ENCODE measurements around the gene GXYLT2. TPM values are rescaled to one million over a fixed set of nuclear protein-coding genes. Genes with fewer than 3 reads are reported as not detected.

Gene GXYLT2
- total and polyA plus RNA-seq, 2 of the 13 experiments (the other 11 are each of a cell fraction or from before 2014, with no cell fraction given): 4.3 to 6.9 TPM

DNA sequence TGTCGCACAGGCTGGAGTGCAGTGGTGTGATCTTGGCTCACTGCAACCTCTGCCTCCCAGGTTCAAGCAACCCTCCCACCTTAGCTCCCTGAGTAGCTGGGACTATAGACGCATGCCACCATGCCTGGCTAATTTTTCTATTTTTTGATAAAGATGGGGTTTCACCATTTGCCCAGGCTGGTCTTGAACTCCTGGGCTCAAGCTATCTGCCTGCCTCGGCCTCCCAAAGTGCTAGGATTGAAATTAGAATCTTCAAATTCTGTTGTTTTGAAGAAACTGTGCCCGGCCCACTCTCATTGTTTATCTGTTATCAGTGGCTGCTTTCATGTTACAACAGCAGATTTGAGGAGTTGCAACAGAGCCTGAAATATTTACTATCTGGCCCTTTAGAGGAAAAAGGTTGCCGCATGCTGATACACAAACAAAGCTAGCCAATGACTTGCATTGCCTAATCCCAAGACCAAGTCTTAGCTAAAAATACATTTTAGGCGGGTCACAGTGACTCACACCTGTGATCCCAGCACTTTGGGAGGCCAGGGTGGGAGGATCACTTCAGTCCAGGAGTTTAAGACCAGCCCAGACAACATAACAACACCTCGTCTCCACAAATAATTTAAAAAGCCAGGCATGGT, 65.6 kb downstream of the GXYLT2 start (continued):
- TF ChIP-seq, protein P1, sequence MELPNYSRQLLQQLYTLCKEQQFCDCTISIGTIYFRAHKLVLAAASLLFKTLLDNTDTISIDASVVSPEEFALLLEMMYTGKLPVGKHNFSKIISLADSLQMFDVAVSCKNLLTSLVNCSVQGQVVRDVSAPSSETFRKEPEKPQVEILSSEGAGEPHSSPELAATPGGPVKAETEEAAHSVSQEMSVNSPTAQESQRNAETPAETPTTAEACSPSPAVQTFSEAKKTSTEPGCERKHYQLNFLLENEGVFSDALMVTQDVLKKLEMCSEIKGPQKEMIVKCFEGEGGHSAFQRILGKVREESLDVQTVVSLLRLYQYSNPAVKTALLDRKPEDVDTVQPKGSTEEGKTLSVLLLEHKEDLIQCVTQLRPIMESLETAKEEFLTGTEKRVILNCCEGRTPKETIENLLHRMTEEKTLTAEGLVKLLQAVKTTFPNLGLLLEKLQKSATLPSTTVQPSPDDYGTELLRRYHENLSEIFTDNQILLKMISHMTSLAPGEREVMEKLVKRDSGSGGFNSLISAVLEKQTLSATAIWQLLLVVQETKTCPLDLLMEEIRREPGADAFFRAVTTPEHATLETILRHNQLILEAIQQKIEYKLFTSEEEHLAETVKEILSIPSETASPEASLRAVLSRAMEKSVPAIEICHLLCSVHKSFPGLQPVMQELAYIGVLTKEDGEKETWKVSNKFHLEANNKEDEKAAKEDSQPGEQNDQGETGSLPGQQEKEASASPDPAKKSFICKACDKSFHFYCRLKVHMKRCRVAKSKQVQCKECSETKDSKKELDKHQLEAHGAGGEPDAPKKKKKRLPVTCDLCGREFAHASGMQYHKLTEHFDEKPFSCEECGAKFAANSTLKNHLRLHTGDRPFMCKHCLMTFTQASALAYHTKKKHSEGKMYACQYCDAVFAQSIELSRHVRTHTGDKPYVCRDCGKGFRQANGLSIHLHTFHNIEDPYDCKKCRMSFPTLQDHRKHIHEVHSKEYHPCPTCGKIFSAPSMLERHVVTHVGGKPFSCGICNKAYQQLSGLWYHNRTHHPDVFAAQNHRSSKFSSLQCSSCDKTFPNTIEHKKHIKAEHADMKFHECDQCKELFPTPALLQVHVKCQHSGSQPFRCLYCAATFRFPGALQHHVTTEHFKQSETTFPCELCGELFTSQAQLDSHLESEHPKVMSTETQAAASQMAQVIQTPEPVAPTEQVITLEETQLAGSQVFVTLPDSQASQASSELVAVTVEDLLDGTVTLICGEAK (IDR thresholded peaks at IDR 0.05): no peak
- TF ChIP-seq, protein P1 (CRISPR knock-in tag; IDR thresholded peaks at IDR 0.05): peak; percentile 34; the same call in 1 of the 2 replicates
- TF ChIP-seq, protein P2, sequence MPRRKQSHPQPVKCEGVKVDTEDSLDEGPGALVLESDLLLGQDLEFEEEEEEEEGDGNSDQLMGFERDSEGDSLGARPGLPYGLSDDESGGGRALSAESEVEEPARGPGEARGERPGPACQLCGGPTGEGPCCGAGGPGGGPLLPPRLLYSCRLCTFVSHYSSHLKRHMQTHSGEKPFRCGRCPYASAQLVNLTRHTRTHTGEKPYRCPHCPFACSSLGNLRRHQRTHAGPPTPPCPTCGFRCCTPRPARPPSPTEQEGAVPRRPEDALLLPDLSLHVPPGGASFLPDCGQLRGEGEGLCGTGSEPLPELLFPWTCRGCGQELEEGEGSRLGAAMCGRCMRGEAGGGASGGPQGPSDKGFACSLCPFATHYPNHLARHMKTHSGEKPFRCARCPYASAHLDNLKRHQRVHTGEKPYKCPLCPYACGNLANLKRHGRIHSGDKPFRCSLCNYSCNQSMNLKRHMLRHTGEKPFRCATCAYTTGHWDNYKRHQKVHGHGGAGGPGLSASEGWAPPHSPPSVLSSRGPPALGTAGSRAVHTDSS (CRISPR knock-in tag; conservative IDR thresholded peaks at IDR 0.05): no peak
- TF ChIP-seq JUND (CRISPR knock-in tag; IDR thresholded peaks at IDR 0.05): peak; percentile 85
- no peak for TF ChIP-seq SP4 (CRISPR knock-in tag; IDR thresholded peaks at IDR 0.05)
- no peak for TF ChIP-seq ZNF615 (CRISPR knock-in tag; IDR thresholded peaks at IDR 0.05; ENCODE audit: borderline replicate concordance)
- TF ChIP-seq ZNF776 (CRISPR knock-in tag; IDR thresholded peaks at IDR 0.05): no peak
- TF ChIP-seq KDM5B (CRISPR knock-in tag; IDR thresholded peaks at IDR 0.05; ENCODE audit: borderline replicate concordance): no peak
- TF ChIP-seq, protein P3, sequence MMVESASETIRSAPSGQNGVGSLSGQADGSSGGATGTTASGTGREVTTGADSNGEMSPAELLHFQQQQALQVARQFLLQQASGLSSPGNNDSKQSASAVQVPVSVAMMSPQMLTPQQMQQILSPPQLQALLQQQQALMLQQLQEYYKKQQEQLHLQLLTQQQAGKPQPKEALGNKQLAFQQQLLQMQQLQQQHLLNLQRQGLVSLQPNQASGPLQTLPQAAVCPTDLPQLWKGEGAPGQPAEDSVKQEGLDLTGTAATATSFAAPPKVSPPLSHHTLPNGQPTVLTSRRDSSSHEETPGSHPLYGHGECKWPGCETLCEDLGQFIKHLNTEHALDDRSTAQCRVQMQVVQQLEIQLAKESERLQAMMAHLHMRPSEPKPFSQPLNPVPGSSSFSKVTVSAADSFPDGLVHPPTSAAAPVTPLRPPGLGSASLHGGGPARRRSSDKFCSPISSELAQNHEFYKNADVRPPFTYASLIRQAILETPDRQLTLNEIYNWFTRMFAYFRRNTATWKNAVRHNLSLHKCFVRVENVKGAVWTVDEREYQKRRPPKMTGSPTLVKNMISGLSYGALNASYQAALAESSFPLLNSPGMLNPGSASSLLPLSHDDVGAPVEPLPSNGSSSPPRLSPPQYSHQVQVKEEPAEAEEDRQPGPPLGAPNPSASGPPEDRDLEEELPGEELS (CRISPR knock-in tag; IDR thresholded peaks at IDR 0.05): peak; percentile 100
- TF ChIP-seq, protein P4, sequence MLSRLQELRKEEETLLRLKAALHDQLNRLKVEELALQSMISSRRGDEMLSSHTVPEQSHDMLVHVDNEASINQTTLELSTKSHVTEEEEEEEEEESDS (CRISPR knock-in tag; IDR thresholded peaks at IDR 0.05; ENCODE audit: borderline replicate concordance): no peak
- TF ChIP-seq ZNF552 (CRISPR knock-in tag; IDR thresholded peaks at IDR 0.05; ENCODE audit: borderline replicate concordance): no peak
- no peak for TF ChIP-seq ZNF607 (CRISPR knock-in tag; IDR thresholded peaks at IDR 0.05; ENCODE audit: borderline replicate concordance)
- TF ChIP-seq, protein P5, sequence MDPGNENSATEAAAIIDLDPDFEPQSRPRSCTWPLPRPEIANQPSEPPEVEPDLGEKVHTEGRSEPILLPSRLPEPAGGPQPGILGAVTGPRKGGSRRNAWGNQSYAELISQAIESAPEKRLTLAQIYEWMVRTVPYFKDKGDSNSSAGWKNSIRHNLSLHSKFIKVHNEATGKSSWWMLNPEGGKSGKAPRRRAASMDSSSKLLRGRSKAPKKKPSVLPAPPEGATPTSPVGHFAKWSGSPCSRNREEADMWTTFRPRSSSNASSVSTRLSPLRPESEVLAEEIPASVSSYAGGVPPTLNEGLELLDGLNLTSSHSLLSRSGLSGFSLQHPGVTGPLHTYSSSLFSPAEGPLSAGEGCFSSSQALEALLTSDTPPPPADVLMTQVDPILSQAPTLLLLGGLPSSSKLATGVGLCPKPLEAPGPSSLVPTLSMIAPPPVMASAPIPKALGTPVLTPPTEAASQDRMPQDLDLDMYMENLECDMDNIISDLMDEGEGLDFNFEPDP (CRISPR knock-in tag; conservative IDR thresholded peaks at IDR 0.05): no peak
- peak; percentile 36; the same call in 1 of the 3 replicates for TF ChIP-seq MXI1 (IDR thresholded peaks at IDR 0.05; ENCODE audit: borderline replicate concordance, low read depth, low read length)
- TF ChIP-seq HDAC6 (IDR thresholded peaks at IDR 0.05; ENCODE audit: low read depth, low read length): no peak

All from HepG2 (cell line).